Stimulated activated CD4-positive, alpha-beta T cell treated with anti-CD3 and anti-CD28 coated beads, Interleukin-4, amount 100 ng/mL, for 48 hours (primary cell): ENCODE data around the gene WDFY3.
"Not testable (repeated sequence)": the region's sequence is repeated elsewhere in the genome, so short reads cannot be mapped to it uniquely, and the experiment has no call there.

Source experiments
- DNase-seq, 2 donors: peaks; one replicate each; pipeline ENCODE4 v3.0.0-alpha.2; 2020; ENCODE audit warnings: low read depth in 2 of 2

WDFY3 gene

GRCh38 chr4:84862064-84862463 is 104.4 kb downstream of the WDFY3 start:
- DNase-seq, result no peak

DNA sequence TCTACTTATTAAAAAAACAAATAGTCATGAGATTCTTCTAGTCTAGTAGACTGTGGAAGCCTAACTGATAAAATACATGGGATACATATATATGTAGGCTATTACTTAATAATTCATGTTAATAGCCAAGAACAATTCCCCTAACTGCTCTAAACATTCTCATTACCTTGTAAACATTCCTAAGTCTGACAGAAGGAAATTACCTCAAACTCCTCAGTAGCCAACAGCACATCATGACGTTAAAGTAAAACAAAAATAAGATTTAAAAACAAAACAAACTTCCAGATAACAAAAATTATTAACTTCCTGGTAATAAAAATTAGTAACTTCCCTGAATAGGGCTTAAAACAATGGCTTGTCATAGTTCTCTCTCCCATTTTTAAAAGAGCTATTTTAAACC is 109.2 kb downstream of the WDFY3 start:
- DNase-seq, result no peak

DNA sequence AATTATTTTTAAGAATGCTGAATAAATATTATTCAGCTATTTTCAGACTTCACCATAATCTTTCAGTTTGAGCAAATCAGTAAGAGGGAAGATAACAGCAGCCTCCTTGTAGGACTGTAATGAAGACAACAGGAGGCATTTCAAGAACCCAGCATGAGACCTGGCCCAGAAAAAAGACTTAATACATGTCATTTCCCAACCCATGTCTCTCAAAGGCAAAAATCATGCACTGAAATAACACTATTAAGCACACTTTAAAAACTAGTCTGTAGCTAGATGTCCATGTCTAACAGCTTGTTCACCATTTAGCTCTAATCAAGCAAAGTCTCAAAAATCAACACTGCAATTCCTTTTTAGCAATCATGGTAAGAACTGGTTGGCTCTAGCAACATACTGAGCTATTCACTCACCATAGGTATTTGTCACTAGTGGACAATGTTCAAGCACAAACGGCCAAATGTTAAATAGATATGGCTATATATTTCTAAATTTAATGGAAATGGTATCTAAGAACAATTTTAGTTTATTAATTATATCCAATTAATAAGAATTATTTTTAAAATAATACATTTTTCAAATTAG is 109.9 kb downstream of the WDFY3 start:
- no peak for DNase-seq

- DNase-seq, result no peak
Measured at GRCh38 chr4:84855774-84856173, 110.7 kb downstream of the WDFY3 start.

DNA sequence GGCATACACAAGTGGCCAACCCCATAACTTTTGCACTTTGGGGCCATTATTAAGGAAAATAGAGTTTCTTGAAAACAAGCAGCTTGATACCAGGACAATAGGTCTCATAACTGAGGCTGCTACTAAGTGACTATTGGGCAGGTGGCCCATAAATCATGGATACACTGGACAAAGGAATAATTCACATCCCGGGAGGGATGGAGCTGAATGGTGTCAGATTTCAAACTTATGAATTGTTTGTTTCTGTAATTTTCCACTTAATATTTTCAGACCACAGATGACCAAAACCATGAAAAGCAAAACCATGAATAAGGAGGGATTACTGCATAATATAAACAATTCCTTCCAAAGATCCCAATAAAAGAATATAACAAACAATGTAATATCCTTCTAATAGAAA is 114.4 kb downstream of the WDFY3 start:
- no peak for DNase-seq

GRCh38 chr4:84849051-84849640 is 117.3 kb downstream of the WDFY3 start:
- DNase-seq, result no peak

GRCh38 chr4:84848432-84848831 is 118.1 kb downstream of the WDFY3 start:
- DNase-seq, result no peak

- no peak for DNase-seq
Measured at GRCh38 chr4:84847978-84848377, 118.5 kb downstream of the WDFY3 start.

DNA sequence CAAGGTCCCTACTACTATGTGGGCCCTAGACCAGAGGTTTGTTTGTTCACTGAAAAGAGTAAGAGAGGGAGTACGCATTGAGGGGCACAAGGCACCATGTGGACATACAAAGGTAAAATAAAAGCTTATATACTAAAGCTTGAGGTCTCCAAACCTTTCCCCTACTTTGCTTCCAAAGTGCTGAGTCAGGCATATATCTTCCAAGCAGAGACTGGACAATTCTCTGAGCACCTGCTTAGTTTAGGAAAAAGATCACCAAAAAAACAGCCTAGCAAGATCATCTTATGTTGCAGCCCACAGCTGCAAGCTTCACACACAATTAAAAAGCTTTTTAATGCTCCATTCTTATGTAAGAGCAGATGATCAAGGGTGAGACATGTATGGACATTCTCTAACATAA is 119.5 kb downstream of the WDFY3 start:
- DNase-seq, result no peak

- no peak for DNase-seq
Measured at GRCh38 chr4:84841435-84841834, 125.1 kb downstream of the WDFY3 start.

DNA sequence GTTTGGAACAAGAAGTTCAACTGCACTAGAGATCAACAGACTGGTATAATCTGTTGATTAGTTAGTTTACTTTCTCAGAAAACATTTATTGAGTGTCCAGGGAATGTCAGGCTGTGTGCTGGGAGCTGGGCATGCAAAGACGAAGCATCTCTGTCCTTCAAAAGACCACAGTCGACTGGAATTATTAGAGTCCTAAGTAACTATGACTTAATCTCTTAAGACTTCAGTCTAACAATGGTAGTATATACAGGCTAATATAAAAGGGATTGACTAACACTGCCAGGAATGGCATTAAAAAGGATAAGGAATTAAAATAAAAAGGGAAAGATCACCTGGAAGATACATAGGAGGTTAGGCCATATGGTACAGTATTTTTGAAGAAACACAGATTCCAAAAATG is 128.7 kb downstream of the WDFY3 start:
- DNase-seq, result no peak

DNA sequence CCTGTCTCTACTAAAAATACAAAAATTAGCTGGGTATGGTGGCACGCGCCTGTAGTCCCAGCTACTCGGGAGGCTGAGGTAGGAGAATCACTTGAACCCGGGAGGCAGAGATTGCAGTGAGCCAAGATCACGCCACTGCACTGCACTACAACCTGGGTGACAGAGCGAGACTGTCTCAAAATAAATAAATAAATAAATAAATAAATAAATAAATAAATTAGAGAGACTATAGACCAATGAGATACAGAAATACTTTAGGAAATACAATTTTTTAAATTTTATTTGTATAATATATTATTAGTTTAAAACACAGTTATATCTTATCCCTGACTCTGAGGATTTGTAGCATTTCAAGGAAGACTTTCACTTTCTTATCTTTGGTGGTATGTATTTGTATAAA is 136.9 kb downstream of the WDFY3 start:
- not testable (repeated sequence) for DNase-seq

- no peak for DNase-seq
Measured at GRCh38 chr4:84826681-84827080, 139.8 kb downstream of the WDFY3 start.

- no peak for DNase-seq
Measured at GRCh38 chr4:84825701-84826341, 140.7 kb downstream of the WDFY3 start.

GRCh38 chr4:84821064-84821463 is 145.4 kb downstream of the WDFY3 start:
- no peak for DNase-seq

DNA sequence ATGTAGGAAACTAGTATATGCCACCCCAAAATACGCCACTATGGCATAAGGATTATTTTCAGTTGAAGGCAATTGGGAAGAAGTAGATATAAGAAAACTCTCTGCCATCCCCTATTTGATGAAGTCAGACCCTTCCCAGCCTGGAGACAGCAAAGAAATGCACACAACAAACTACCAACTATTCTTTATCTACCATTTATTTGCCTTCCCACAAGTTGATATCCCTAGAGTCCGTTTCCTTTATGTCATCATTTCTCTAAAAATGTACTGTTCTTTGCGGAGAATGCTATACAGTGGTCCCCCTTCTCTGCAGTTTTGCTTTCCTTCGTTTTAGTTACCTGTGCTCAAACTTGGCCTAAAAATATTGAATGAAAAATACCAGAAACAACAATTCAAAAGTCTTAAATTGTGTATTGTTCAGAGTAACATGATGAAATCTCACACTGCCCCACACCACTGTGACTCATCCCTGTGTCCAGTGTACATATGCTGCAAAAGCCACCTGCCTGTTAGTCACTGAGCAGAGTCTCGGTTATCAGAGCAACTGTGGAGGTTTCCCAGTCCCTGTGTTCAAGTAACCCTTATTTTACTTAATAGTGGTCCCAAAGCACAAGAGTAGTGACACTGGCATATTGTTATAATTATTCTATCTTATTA is 152.3 kb downstream of the WDFY3 start:
- DNase-seq, result no peak

DNA sequence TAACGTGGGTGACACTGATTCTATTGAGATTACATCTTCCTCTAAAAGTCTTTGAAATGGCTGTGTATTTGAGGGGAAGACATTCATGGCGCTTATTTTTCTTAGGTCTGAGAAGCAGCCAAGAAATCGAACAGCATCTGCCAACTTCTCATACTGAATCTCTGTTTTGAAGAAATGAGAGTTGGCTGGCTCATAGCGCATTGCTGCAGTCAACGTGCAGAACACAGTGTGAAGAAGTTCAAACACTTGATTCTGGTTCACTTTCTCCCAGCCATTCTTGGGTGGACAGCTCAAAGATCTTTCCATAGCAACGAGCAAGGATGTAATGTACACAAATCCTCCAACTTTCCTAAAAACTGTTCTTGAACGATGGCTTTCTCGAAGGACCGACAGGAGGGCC is 156.5 kb downstream of the WDFY3 start:
- DNase-seq, result no peak

- DNase-seq, result no peak
Measured at GRCh38 chr4:84808332-84808731, 158.2 kb downstream of the WDFY3 start.

DNA sequence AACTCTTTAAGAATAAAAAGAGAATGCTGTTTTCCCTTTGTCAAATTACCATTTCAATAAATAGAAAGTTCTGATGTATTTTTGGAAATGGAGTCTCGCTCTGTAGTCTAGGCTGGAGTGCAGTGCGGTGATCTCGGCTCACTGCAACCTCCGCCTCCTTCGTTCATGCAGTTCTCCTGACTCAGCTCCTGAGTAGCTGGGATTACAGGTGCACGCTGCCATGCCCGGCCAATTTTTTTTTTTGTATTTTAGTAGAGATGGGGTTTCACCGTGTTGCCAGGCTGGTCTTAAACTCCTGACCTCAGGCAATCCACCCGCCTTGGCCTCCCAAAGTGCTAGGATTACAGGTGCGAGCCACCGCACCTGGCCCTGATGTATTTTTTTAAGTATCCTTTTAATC is 159.9 kb downstream of the WDFY3 start:
- not testable (repeated sequence) for DNase-seq

GRCh38 chr4:84804136-84804535 is 162.4 kb downstream of the WDFY3 start:
- no peak for DNase-seq

GRCh38 chr4:84803720-84804119 is 162.8 kb downstream of the WDFY3 start:
- DNase-seq, result no peak

GRCh38 chr4:84803116-84803515 is 163.4 kb downstream of the WDFY3 start:
- no peak for DNase-seq

GRCh38 chr4:84800256-84800655 is 166.2 kb downstream of the WDFY3 start:
- DNase-seq, result no peak
